Measurements from ENCODE around the gene PLEKHG7. TPM values are rescaled to one million over a fixed set of nuclear protein-coding genes. Genes with fewer than 3 reads are reported as not detected.

PLEKHG7 gene
- polyA plus RNA-seq, 3 donors, result not detected

DNA sequence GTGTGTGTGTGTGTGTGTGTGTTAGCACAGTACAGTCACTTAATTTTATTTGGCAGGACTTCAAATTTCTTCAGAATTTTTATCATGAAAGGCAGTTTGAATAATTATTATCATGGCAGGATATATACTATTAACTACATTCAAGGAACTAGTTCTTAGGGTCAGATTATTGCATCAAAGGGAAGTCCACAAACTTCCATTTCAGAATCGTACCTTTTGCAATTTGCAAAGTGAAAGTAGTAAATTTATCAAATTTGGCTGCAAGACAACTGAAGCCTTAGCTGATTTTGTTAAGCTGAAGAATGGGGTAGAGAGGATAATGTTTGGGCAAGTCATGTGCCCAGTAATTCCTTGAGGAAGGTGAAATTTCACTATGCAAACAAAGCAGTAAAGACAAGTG lies 68.2 kb downstream of the PLEKHG7 start:
- peak overlapping the region in 5 of 7 donors; percentile 29 to 78 (median 35) for H3K27ac Mint-ChIP-seq
- H3K4me3 ChIP-seq (replicated peaks in 1 of 3; ENCODE audit: low read depth in 2 of 3, low read length in 3 of 3), result peak overlapping the region in 1 of 3 experiments; percentile 60
- H4K20me1 ChIP-seq (ENCODE audit: insufficient read depth, low read length), result no peaks in the 10 kb centered on the region
- H3K9me3 ChIP-seq (replicated peaks in 1 of 2; ENCODE audit: control insufficient read depth in 1 of 2, insufficient read depth in 1 of 2, low read length in 2 of 2), result no peaks in the 10 kb centered on the region
- no peaks in the 10 kb centered on the region for H3K79me2 ChIP-seq (ENCODE audit: insufficient read depth, low read length)
- H3K36me3 Mint-ChIP-seq, result peaks cover 11 to 14% of the 10 kb centered on the region in 2 donors
- peaks cover 5 to 13% of the 10 kb centered on the region in 2 donors for H3K36me3 ChIP-seq (replicated peaks in 1 of 2; ENCODE audit: control insufficient read depth in 1 of 2, insufficient read depth in 2 of 2, low read length in 2 of 2)
- intact Hi-C loops (cut with micrococcal nuclease), result no loop called here
- H3K27me3 Mint-ChIP-seq (ENCODE audit: low read depth in 3 of 3), result no peaks in the 10 kb centered on the region
- H3K27ac ChIP-seq (ENCODE audit: low read depth in 1 of 2, low read length in 2 of 2), result peak overlapping the region in 1 of 2 donors; percentile 49
- peak overlapping the region; percentile 4 to 64 for H3K4me3 Mint-ChIP-seq
- peak in 1 of 3 donors; percentile 24 for DNase-seq
- no CpG with 5 or more reads among the region's 1 CpG for WGBS (ENCODE audit: insufficient coverage)
- peaks cover 39 to 42% of the 10 kb centered on the region in 2 donors for H3K4me1 ChIP-seq (ENCODE audit: control insufficient read depth in 1 of 2, insufficient read depth in 2 of 2, low read length in 2 of 2)
- H3K9me3 Mint-ChIP-seq, result no peaks in the 10 kb centered on the region
- no peaks in the 10 kb centered on the region for H3K27me3 ChIP-seq (ENCODE audit: control insufficient read depth in 2 of 2, insufficient read depth in 2 of 2, low read length in 2 of 2)
- no peak overlapping the region for H3K9ac ChIP-seq (ENCODE audit: insufficient read depth, low read length, poor library complexity, severe bottlenecking)
- no peak overlapping the region for H2AFZ ChIP-seq (ENCODE audit: insufficient read depth, low read depth, low read length, poor library complexity, severe bottlenecking)
- TF ChIP-seq, protein P1, sequence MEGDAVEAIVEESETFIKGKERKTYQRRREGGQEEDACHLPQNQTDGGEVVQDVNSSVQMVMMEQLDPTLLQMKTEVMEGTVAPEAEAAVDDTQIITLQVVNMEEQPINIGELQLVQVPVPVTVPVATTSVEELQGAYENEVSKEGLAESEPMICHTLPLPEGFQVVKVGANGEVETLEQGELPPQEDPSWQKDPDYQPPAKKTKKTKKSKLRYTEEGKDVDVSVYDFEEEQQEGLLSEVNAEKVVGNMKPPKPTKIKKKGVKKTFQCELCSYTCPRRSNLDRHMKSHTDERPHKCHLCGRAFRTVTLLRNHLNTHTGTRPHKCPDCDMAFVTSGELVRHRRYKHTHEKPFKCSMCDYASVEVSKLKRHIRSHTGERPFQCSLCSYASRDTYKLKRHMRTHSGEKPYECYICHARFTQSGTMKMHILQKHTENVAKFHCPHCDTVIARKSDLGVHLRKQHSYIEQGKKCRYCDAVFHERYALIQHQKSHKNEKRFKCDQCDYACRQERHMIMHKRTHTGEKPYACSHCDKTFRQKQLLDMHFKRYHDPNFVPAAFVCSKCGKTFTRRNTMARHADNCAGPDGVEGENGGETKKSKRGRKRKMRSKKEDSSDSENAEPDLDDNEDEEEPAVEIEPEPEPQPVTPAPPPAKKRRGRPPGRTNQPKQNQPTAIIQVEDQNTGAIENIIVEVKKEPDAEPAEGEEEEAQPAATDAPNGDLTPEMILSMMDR (IDR thresholded peaks at IDR 0.05), result no peak
- H3K4me1 Mint-ChIP-seq, result peaks cover 47% of the 10 kb centered on the region
- H3K4me2 ChIP-seq (replicated peaks; ENCODE audit: extremely low read depth, low read length, poor library complexity, severe bottlenecking), result peak overlapping the region; percentile 65

DNA sequence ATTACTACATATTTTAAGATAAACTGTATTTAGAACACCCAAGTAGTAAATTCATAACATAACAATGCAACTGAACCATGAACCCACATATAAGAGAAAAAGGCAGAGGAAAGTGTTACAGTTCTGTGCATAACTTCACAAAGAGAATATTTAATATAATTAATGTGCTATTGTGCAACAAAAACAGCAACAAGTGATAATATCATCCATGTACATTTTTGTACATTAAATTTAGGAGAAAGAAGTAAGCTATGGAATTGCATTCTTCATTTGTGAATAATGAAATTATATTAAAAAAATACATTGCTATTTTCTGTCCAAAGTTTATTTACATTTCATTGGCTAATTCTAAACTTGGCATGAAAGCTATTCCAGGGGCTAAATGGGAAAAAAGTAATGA lies 72.6 kb downstream of the PLEKHG7 start:
- Histone ChIP-seq H3K4me2 (replicated peaks; ENCODE audit: extremely low read depth, low read length, poor library complexity, severe bottlenecking) (no peak overlapping the region), H3K9me3 (replicated peaks in 1 of 2; ENCODE audit: control insufficient read depth in 1 of 2, insufficient read depth in 1 of 2, low read length in 2 of 2) (no peaks in the 10 kb centered on the region), H3K36me3 (replicated peaks in 1 of 2; ENCODE audit: control insufficient read depth in 1 of 2, insufficient read depth in 2 of 2, low read length in 2 of 2) (peaks cover 26 to 44% of the 10 kb centered on the region in 2 donors), H4K20me1 (ENCODE audit: insufficient read depth, low read length) (no peaks in the 10 kb centered on the region), H2AFZ (ENCODE audit: insufficient read depth, low read depth, low read length, poor library complexity, severe bottlenecking) (no peak overlapping the region), H3K27me3 (ENCODE audit: control insufficient read depth in 2 of 2, insufficient read depth in 2 of 2, low read length in 2 of 2) (no peaks in the 10 kb centered on the region), H3K79me2 (ENCODE audit: insufficient read depth, low read length) (no peaks in the 10 kb centered on the region), H3K27ac (ENCODE audit: low read depth in 1 of 2, low read length in 2 of 2) (no peak overlapping the region), H3K4me1 (ENCODE audit: control insufficient read depth in 1 of 2, insufficient read depth in 2 of 2, low read length in 2 of 2) (peaks cover 15 to 28% of the 10 kb centered on the region in 2 donors), H3K4me3 (replicated peaks in 1 of 3; ENCODE audit: low read depth in 2 of 3, low read length in 3 of 3) (no peak overlapping the region), H3K9ac (ENCODE audit: insufficient read depth, low read length, poor library complexity, severe bottlenecking) (no peak overlapping the region)
- TF ChIP-seq, protein P1 (IDR thresholded peaks at IDR 0.05), result no peak
- H3K4me1 Mint-ChIP-seq, result peaks cover 24% of the 10 kb centered on the region
- no peak overlapping the region for H3K27ac Mint-ChIP-seq
- intact Hi-C loops (cut with micrococcal nuclease), result no loop called here
- no peaks in the 10 kb centered on the region for H3K27me3 Mint-ChIP-seq (ENCODE audit: low read depth in 3 of 3)
- DNase-seq, result no peak
- H3K9me3 Mint-ChIP-seq, result no peaks in the 10 kb centered on the region
- peaks cover 36 to 43% of the 10 kb centered on the region in 2 donors for H3K36me3 Mint-ChIP-seq
- no peak overlapping the region for H3K4me3 Mint-ChIP-seq
